Caki2 (cell line): ENCODE measurements around the gene SEC31A. TPM values are rescaled to one million over a fixed set of nuclear protein-coding genes. Genes with fewer than 3 reads are reported as not detected.
"Not testable (repeated sequence)": the region's sequence is repeated elsewhere in the genome, so short reads cannot be mapped to it uniquely, and the experiment has no call there.

ENCODE experiments used
- DNase-seq: peaks from one replicate; pipeline ENCODE4 v3.0.0-alpha.2; 2015; ENCODE audit warnings: low read depth
- in situ Hi-C: cut with HindIII; loops from 2 replicates; pipeline ENCODE4 v1.10.0; 2016; ENCODE audit warnings: low sequenced_read_pairs, low pct_unique_long_range_greater_than_20kb, mixed read lengths
- total RNA-seq: library from RNA; depleted of rRNA; stranded (reverse); fragments of >200 nt; shearing (Covaris generic); gene quantifications from 2 replicates; pipeline ENCODE4 v1.2.3, GENCODE V29; 2014; ENCODE audit warnings: low replicate concordance; rRNA removed

The SEC31A gene, protein sequence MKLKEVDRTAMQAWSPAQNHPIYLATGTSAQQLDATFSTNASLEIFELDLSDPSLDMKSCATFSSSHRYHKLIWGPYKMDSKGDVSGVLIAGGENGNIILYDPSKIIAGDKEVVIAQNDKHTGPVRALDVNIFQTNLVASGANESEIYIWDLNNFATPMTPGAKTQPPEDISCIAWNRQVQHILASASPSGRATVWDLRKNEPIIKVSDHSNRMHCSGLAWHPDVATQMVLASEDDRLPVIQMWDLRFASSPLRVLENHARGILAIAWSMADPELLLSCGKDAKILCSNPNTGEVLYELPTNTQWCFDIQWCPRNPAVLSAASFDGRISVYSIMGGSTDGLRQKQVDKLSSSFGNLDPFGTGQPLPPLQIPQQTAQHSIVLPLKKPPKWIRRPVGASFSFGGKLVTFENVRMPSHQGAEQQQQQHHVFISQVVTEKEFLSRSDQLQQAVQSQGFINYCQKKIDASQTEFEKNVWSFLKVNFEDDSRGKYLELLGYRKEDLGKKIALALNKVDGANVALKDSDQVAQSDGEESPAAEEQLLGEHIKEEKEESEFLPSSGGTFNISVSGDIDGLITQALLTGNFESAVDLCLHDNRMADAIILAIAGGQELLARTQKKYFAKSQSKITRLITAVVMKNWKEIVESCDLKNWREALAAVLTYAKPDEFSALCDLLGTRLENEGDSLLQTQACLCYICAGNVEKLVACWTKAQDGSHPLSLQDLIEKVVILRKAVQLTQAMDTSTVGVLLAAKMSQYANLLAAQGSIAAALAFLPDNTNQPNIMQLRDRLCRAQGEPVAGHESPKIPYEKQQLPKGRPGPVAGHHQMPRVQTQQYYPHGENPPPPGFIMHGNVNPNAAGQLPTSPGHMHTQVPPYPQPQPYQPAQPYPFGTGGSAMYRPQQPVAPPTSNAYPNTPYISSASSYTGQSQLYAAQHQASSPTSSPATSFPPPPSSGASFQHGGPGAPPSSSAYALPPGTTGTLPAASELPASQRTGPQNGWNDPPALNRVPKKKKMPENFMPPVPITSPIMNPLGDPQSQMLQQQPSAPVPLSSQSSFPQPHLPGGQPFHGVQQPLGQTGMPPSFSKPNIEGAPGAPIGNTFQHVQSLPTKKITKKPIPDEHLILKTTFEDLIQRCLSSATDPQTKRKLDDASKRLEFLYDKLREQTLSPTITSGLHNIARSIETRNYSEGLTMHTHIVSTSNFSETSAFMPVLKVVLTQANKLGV
- 73.7 and 88.7 TPM in 2 replicates for total RNA-seq

DNA sequence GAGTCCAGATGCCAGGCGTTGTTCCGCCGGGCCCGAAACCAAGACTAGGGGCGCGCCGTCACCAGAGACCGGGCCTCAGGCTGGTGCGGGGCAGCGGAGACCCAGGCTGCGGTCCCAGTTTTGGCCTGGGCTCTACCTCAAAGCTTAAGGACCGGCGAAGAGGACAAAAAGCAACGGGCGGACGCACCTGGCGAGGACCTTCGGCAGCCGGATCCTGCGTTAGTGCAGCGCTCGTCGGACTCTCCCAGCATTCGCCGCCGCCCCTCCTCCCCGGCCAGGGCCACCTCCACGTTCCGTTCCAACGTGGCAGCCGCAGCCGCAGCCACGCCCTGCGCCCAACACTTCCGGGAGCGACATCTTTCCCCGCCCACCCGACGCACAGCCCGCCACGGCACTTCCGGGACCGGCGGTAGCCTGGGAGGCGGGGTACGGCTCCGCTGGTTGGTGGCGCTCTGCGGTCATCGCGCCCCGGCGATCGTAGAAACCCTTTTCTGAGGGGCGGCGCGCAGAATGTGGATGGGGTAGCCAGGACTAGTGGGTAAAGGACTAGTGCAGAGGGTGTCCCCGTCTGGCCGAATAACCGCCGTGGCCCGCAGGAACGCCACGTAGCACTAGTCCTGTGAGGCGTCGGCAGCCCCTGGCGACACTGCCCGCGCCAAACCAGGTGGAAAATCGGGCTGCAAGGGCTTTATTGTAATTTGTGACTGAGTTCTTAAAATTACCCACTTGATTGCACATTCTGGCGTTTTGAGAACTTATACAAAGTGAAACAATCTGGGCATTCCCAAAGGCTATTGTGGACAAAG lies at the start of gene SEC31A:
Gene SEC31A, minus strand, starts transcription at position 253 of the 806 bp plus-strand sequence. CDS start 9,217 bp downstream, outside the sequence.
- peak; percentile 95 for DNase-seq
- in situ Hi-C loops, result no loop called here

DNA sequence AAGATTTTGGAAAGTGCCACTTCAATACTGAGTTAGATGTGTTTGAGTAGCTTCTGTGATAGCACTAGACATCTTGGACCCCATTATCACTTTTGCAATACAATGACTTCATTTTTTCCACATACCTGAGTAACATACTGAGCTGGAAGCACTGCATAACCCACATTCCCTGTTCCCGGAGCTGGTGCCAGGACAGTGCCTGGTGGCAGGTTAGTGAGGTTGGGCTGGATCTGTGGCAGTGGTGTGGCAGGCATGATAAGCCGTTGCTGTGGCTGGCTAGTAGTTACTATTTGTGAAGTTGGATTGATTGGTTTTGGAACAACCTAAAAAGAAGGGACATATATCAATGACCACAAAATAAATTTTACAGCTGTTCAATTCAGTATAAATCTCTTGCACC lies 48.5 kb upstream of the SEC31A start:
- in situ Hi-C loops, result no loop called here
- DNase-seq, result no peak

DNA sequence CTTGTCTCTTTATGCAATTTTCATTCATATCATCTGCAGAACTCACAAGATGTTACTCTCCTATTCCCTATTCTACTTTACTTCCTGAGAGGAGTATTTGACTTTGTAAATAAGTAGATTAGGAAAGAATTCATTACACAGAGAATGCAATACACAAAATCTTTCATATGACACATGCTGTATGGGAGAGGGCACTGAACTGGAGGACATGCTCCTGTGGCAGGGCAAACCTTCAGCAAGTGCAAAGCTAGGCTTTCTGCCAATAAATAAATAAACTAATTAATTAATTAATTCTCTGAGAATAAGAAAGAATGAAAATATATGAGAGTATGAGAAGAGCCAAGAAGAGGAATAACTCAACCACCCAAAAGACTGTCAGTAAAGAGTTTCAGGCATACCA lies 43.5 kb upstream of the SEC31A start:
- in situ Hi-C loops, result no loop called here

DNA sequence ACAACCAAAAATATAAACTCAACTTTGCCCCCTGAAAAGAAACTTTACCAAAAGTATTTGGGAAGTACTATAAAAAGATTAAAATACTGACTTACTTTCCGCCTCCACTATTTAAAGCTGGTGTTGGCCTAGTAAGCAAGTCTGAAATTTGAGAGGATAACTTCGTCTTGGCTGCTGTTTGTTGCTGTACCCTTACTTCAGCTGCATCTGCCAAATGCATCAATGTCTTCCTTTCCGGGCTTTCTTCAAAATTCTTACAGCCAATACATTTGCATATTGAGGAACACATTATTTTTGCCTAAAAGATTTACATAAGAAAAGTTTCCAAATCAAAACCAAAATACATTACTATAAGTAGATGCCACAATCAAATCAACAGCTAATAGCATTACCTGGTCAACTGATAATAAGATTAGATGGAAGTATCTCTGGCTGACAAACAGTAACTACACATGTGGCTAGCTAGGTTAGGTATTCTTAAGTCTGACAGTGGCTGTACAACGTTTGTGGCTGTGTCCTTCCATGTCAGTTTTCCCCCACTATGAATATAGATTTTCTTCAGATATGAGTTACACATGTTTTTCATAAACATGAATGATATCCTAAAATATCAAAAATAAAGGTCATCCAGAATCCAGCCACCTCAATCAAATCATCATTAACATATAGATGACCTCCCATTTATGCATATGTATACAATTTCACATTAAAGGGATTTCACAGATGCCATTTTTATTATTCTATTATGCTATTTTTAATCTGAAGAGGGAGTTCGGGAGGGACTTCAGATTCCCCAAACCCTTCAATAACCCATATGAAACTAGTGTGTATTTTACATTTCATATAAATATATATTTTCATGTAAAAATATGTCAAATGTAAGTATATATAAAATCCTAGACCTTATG lies 40.1 kb upstream of the SEC31A start:
- in situ Hi-C loops, result no loop called here
- DNase-seq, result no peak

More for the DNA sequence above, 43.5 kb upstream of the SEC31A start:
- DNase-seq, result no peak

DNA sequence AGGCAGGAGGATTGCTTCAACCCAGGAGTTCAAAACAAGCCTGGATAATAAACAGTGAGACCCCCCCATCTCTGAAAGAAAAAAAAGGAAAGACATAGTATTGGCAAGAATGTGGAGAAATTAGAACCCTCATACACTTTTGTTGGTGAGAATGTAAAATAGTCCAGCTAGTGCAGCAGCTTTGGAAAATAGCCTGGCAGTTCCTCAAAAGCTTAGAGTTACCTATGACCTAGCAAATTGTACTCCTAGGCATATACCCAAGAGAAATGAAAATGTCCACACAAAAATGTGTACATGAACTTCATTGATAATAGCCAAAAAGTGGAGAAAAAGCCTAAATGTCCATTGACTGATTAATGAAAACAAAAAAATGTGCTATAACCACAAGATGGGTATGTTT lies 30.8 kb upstream of the SEC31A start:
- in situ Hi-C loops, result no loop called here
- DNase-seq, result no peak

DNA sequence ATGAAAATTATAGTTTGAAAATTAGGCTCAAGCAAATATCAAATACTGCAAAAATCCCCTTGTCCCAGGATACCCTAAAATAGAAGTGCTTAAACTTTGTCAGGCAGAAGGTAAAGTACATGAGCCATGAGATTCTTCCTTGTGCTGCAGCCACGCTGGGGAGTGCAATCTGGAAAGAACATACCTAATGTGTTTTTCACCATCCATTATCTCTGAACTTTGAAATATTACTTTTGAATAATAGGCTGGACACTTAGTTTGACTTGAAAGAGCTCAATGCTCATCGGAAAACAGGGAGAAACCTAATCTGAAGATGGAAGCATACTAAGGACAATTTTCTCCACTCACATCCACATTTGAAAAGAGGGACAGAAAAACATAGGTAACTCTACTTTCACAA lies 28.4 kb upstream of the SEC31A start:
- DNase-seq, result no peak
- in situ Hi-C loops, result no loop called here

DNA sequence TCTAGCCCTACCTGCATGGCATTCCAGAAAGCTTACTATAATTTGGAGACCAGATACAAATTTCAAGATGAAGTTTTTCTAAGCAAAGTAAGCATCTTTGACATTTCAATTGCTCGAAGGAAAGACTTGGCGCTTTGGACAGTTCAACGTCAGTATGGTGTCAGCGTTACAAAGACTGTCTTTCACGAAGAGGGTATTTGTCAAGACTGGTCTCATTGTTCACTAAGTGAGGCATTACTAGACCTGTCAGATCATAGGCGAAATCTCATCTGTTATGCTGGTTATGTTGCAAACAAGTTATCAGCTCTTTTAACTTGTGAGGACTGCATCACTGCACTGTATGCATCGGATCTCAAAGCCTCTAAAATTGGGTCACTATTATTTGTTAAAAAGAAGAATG lies 27.1 kb upstream of the SEC31A start:
- DNase-seq, result no peak
- in situ Hi-C loops, result no loop called here

DNA sequence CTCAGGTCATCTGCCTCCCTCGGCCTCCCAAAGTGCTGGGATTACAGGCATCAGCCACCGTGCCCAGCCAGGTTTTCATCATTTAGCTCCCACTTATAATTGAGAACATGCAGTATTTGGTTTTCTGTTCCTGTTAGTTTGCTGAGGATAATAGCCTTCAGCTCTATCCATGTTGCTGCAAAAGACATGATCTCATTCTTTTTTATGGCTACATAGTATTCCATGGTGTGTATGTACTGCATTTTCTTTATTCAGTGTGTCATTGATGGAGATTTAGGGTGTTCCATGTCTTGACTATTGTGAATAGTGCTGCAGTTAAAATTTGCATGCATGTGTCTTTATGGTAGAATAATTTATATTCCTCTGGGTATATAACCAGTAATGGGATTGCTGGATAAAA lies 23.0 kb upstream of the SEC31A start:
- DNase-seq, in situ Hi-C loops: not testable (repeated sequence)

DNA sequence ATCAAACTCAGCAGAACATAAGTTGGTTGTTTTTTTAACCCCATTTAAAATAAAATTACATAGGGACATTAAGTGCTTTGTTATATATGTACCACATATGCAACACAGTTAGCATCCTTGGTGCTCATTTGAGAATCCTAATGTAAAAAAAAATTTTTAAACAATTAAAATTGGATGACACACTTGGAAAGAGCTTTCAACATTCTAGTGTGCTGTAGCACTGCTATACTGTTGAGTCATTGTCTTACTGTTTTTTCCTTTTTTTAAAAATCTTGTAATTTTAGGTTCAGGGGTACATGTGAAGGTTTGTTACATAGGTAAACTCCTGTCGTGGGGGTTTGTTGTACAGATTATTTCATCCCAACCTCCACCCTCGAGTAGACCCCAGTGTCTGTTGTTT lies 22.4 kb upstream of the SEC31A start:
- no peak for DNase-seq
- in situ Hi-C loops, result no loop called here

DNA sequence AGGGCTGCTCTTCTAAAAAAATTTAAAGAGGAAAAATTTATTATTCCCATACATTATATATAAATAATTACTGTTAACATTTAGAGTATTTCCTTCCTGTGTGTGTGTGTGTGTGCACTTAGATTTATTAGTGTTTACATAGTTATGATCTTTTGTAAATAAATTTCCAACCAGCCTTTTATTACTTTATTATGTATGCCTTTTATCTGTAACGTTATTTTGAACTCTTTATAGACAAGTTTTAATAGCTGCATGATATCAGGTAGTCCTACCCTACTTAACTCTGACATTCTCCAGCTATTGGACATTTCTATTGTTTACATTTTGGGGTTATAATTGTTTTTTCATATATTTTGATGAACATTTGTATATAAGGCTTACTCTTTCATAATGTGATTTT lies 18.4 kb upstream of the SEC31A start:
- in situ Hi-C loops, result no loop called here
- no peak for DNase-seq

DNA sequence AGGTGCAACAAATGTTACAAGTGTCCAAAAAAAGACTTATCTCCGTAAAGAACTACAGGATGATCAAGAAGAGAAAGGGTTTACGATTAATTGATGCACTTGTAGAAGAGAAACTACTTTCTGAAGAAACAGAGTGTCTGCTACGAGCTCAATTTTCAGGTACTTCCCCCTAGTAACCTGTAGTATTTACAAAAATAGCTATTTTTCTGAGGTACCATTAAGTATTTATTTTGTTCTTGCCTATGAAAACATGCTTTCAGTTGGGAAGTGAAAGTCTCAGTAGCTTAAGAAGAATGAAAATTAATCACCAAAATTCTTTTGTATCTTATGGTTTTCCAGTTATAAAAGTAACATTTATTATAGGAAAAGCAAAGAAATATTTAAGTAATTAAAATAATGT lies 15.5 kb upstream of the SEC31A start:
- no peak for DNase-seq
- in situ Hi-C loops, result no loop called here

DNA sequence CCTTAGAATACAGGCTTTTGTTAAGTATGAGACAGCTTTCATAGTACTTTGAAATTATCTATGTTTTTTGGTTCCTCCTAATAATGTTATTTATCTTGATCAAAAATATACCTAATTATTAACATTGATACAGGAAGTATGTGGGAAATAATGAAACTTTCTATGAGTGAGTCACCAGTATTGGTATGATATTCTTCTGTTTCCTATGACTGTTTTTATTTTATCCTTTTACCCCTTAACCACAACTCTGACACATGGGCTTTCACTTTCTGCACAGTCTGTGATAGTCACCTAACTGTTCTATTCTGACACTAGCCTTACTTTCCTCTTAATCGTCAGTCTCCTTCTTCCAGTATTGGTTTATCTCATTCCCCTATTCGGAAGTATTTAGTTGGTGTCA lies 14.3 kb upstream of the SEC31A start:
- in situ Hi-C loops, result no loop called here
- no peak for DNase-seq

DNA sequence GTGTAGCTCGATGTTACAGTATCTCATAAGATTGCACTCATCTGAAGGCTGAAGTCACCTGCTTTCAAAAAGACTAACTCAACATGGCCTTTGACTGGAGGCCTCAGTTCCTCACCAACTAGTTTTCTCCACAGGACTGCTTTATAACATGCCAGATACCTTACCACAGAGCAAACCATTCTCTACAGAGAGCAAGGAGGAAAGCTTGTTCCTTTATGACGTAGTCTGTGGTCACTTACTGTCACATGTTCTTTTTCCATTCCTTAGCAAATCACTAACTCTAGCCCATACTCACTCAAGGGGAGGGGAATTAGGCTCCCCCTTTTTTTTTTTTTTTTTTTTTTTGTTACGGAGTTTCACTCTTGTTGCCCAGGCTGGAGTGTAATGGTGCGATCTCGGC lies 12.8 kb upstream of the SEC31A start:
- in situ Hi-C loops, result no loop called here
- DNase-seq, result no peak

DNA sequence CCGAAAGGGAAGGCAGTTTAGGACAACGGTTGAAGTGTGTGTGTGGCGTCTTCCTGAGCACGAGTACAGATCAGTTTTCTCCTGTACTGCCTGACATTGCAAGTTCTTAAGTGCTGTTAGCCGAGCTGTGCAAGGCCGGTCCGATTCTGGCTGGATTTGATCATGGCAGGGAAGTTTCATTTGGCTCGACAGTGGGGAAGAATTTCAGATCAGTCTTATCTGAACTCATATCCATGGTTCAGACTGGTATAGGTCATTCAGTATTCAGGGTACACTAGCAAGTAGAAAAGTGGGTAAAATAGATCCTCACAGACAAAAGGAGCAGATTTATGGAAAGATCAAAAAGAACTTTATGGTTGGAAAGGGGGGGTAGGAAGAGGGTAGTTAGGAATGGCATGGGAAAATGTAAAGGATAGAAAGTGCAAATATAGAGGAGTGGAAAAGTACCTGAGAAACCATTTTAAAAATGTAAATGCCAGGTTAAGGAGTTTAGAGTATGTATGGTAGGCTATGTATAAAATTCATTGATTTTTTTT lies 10.3 kb upstream of the SEC31A start:
- no peak for DNase-seq
- in situ Hi-C loops, result no loop called here

DNA sequence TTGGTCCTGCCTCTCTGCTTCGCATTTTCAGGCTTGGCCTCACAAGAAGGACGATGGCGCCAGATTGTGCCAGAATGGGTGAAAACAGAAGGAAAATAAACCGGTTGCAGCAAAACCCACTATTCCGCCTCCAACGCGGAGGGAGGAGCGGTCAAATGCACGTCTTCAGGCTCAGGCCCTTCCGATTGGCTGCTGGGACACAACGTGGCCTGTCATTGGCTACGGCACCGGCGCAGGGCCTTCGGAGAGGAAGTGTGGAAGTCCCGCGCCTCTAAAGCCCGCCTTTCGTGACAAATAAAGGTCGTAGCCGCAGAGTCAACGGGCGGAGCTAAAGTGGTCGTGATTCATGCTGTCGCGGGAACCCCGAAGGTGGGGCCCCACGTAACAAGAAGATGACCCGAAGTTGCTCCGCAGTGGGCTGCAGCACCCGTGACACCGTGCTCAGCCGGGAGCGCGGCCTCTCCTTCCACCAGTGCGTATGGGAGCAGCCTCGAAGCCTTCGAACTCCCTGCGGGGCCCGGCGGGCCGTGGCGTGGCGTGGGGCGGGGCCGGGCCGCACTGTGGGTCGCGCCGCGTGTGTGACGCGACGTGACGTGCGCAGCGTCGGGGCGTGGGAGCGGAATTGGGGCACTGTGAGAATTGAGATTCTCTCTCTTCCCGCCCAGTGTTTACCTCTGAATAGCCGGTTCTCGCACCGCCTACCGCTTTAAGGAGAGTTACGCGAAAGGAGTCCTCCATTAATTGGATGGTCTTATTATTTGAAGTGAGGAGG lies 9.6 kb upstream of the SEC31A start, which contains the start of gene THAP9:
Gene THAP9, plus strand, starts transcription at position 325 of the 772 bp plus-strand sequence. Its CDS starts 68 bp downstream, at position 393.
- in situ Hi-C loops, result no loop called here
- peak; percentile 98 for DNase-seq

DNA sequence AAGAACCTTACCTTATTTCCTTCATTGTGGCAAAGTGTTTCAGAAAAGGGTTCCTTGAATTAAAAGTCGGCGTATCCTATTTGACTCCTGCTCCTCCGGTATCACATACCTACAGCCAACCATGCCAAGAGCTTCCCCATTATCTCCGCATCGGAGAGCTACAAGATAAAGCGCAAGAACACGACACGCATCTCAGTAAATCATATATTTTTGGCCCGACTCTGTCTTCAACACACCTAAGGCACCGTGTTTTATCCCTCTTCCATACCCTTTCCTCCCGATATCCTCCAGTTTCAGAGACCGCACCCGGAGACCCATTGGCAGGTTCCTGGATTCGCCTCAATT lies 9.1 kb upstream of the SEC31A start:
- in situ Hi-C loops, result no loop called here
- DNase-seq, result no peak
